BLaER1 (cell line): ENCODE results near the gene LYPD5.
"Not testable (repeated sequence)": the region's sequence is repeated elsewhere in the genome, so short reads cannot be mapped to it uniquely, and the experiment has no call there.

Experiments
- H3K27ac ChIP-seq: shearing (Covaris generic); formaldehyde crosslinking; 2 replicates; pipeline ENCODE4 v1.8.1; 2022
- H3K27me3 ChIP-seq: shearing (Covaris generic); formaldehyde crosslinking; 2 replicates; pipeline ENCODE4 v1.8.1; 2022
- H3K36me3 ChIP-seq: shearing (Covaris generic); formaldehyde crosslinking; 2 replicates; pipeline ENCODE4 v1.8.1; 2022
- H3K4me1 ChIP-seq: shearing (Covaris generic); formaldehyde crosslinking; 2 replicates; pipeline ENCODE4 v1.8.1; 2022
- H3K4me2 ChIP-seq: shearing (Covaris generic); formaldehyde crosslinking; 2 replicates; pipeline ENCODE4 v1.8.1; 2022
- H3K4me3 ChIP-seq: shearing (Covaris generic); formaldehyde crosslinking; 2 replicates; pipeline ENCODE4 v1.8.1; 2022
- H3K9ac ChIP-seq: shearing (Covaris generic); formaldehyde crosslinking; 2 replicates; pipeline ENCODE4 v1.8.1; 2022
- H3K9me3 ChIP-seq: shearing (Covaris generic); formaldehyde crosslinking; 2 replicates; pipeline ENCODE4 v1.8.1; 2022
- H4K20me1 ChIP-seq: shearing (Covaris generic); formaldehyde crosslinking; 2 replicates; pipeline ENCODE4 v1.8.1; 2022
- Cebpa-rat ChIP-seq: shearing (Covaris generic); IDR thresholded peaks from 2 replicates; pipeline ENCODE4 v1.8.1; 2022

Gene LYPD5

GRCh38 chr19:43779147-43779819, 23.0 kb downstream of the LYPD5 start:
- Histone ChIP-seq H3K9ac (peak overlapping the region; percentile 79), H3K4me2 (peak overlapping the region; percentile 99), H3K27ac (peak overlapping the region; percentile 84), H3K4me3 (peak overlapping the region; percentile 70), H3K36me3 (peaks cover 15% of the 10 kb centered on the region), H3K9me3 (no peaks in the 10 kb centered on the region), H3K4me1 (peaks cover 81% of the 10 kb centered on the region), H3K27me3 (no peaks in the 10 kb centered on the region), H4K20me1 (no peaks in the 10 kb centered on the region)
- no peak for TF ChIP-seq Cebpa-rat

- Histone ChIP-seq H4K20me1 (no peaks in the 10 kb centered on the region), H3K4me3 (peak overlapping the region; percentile 70), H3K9me3 (no peaks in the 10 kb centered on the region), H3K27ac (peak overlapping the region; percentile 84), H3K4me2 (peak overlapping the region; percentile 99), H3K36me3 (peaks cover 21% of the 10 kb centered on the region), H3K27me3 (no peaks in the 10 kb centered on the region), H3K4me1 (peaks cover 81% of the 10 kb centered on the region), H3K9ac (peak overlapping the region; percentile 79)
- no peak for TF ChIP-seq Cebpa-rat
These were observed 23.6 kb downstream of the LYPD5 start for GRCh38 chr19:43778651-43779050.

GRCh38 chr19:43777163-43777695, 25.0 kb downstream of the LYPD5 start:
- TF ChIP-seq Cebpa-rat: no peak
- H3K4me1 ChIP-seq: peaks cover 78% of the 10 kb centered on the region
- H3K27ac ChIP-seq: peak overlapping the region; percentile 84
- no peaks in the 10 kb centered on the region for H3K27me3 ChIP-seq
- H3K36me3 ChIP-seq: peaks cover 35% of the 10 kb centered on the region
- H3K4me3 ChIP-seq: peak overlapping the region; percentile 47
- no peaks in the 10 kb centered on the region for H3K9me3 ChIP-seq
- H3K9ac ChIP-seq: peak overlapping the region; percentile 79
- peak overlapping the region; percentile 99 for H3K4me2 ChIP-seq
- H4K20me1 ChIP-seq: no peaks in the 10 kb centered on the region

GRCh38 chr19:43776286-43776685, 26.0 kb downstream of the LYPD5 start:
- TF ChIP-seq Cebpa-rat: no peak
- Histone ChIP-seq H3K36me3 (peaks cover 45% of the 10 kb centered on the region), H3K4me1 (peaks cover 70% of the 10 kb centered on the region), H3K9ac (0 out of 2 replicates have a peak overlapping the region, but pooled peaks have one; percentile 79), H3K27ac (peak overlapping the region; percentile 84; the same call in 1 of the 2 replicates), H3K4me3 (no peak overlapping the region), H3K9me3 (no peaks in the 10 kb centered on the region), H3K4me2 (peak overlapping the region; percentile 99), H4K20me1 (no peaks in the 10 kb centered on the region), H3K27me3 (no peaks in the 10 kb centered on the region)

- no peaks in the 10 kb centered on the region for H3K9me3 ChIP-seq
- no peaks in the 10 kb centered on the region for H3K27me3 ChIP-seq
- no peaks in the 10 kb centered on the region for H4K20me1 ChIP-seq
- H3K4me1 ChIP-seq: peaks cover 65% of the 10 kb centered on the region
- no peak overlapping the region for H3K4me3 ChIP-seq
- no peak for TF ChIP-seq Cebpa-rat
- H3K36me3 ChIP-seq: peaks cover 54% of the 10 kb centered on the region
- no peak overlapping the region for H3K4me2 ChIP-seq
- no peak overlapping the region for H3K9ac ChIP-seq
- no peak overlapping the region for H3K27ac ChIP-seq
These were observed 26.9 kb downstream of the LYPD5 start for GRCh38 chr19:43775299-43775890.

- peaks cover 59% of the 10 kb centered on the region for H3K36me3 ChIP-seq
- H3K4me1 ChIP-seq: peaks cover 63% of the 10 kb centered on the region
- H4K20me1 ChIP-seq, H3K27ac ChIP-seq, H3K9ac ChIP-seq, H3K9me3 ChIP-seq, H3K4me2 ChIP-seq, H3K4me3 ChIP-seq, H3K27me3 ChIP-seq: not testable (repeated sequence)
These were observed 27.3 kb downstream of the LYPD5 start for GRCh38 chr19:43774940-43775258.

GRCh38 chr19:43774103-43774939, 27.9 kb downstream of the LYPD5 start:
- Histone ChIP-seq H3K4me1 (peaks cover 58% of the 10 kb centered on the region), H3K4me2 (0 out of 2 replicates have a peak overlapping the region, but pooled peaks have one; percentile 48), H3K9ac (no peak overlapping the region), H3K27ac (no peak overlapping the region), H3K9me3 (no peaks in the 10 kb centered on the region), H3K27me3 (no peaks in the 10 kb centered on the region), H3K36me3 (peaks cover 64% of the 10 kb centered on the region), H4K20me1 (no peaks in the 10 kb centered on the region), H3K4me3 (no peak overlapping the region)
- no peak for TF ChIP-seq Cebpa-rat

- TF ChIP-seq Cebpa-rat: no peak
- H3K27ac ChIP-seq: no peak overlapping the region
- peaks cover 52% of the 10 kb centered on the region for H3K4me1 ChIP-seq
- peak overlapping the region; percentile 48 for H3K4me2 ChIP-seq
- peaks cover 71% of the 10 kb centered on the region for H3K36me3 ChIP-seq
- no peaks in the 10 kb centered on the region for H3K27me3 ChIP-seq
- no peaks in the 10 kb centered on the region for H3K9me3 ChIP-seq
- no peak overlapping the region for H3K4me3 ChIP-seq
- H3K9ac ChIP-seq: no peak overlapping the region
- no peaks in the 10 kb centered on the region for H4K20me1 ChIP-seq
These were observed 28.5 kb downstream of the LYPD5 start for GRCh38 chr19:43773725-43774102.

- no peak overlapping the region for H3K27ac ChIP-seq
- H3K4me2 ChIP-seq: no peak overlapping the region
- H3K4me3 ChIP-seq: no peak overlapping the region
- TF ChIP-seq Cebpa-rat: no peak
- no peaks in the 10 kb centered on the region for H4K20me1 ChIP-seq
- H3K9me3 ChIP-seq: no peaks in the 10 kb centered on the region
- H3K27me3 ChIP-seq: no peaks in the 10 kb centered on the region
- peaks cover 83% of the 10 kb centered on the region for H3K36me3 ChIP-seq
- no peak overlapping the region for H3K9ac ChIP-seq
- H3K4me1 ChIP-seq: peaks cover 51% of the 10 kb centered on the region
These were observed 33.0 kb downstream of the LYPD5 start for GRCh38 chr19:43769256-43769655.
